D721Med (cell line): ENCODE data around the gene MYO9B.
"Not testable (repeated sequence)": the region's sequence is repeated elsewhere in the genome, so short reads cannot be mapped to it uniquely, and the experiment has no call there.

Experiments used
- DNase-seq: peaks from one replicate; pipeline ENCODE4 v3.0.0; 2011; ENCODE audit warnings: low spot score; ENCODE audit not compliant: insufficient read length
- FAIRE-seq: peaks from 2 replicates; lab custom pipeline; 2011; peaks lifted over from hg19 to GRCh38; lab: Jason Lieb, UNC
- TF ChIP-seq, protein P1 (sequence below): IDR thresholded peaks from 2 replicates; pipeline ENCODE4 v1.5.1; 2012; ENCODE audit warnings: mild to moderate bottlenecking, control low read depth; ENCODE audit not compliant: insufficient read depth; ENCODE audit errors: missing control alignments

MYO9B gene

DNA sequence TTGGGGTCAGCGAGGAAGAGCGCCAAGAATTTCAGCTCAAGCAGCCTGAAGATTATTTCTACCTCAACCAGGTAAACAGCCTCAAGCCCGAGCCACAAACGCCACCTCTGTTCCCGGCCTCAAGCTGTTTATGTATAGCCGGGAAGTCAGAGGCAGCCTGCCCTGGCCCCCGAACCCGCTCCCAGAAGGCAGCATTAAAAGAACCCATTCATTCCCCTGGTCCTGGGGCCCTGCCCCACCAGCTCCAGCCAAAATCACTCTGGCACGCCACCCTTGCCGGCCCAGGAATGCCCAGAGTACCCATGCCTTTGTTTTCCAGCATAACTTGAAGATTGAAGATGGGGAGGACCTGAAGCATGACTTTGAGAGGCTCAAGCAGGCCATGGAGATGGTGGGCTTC, 78.4 kb downstream of the MYO9B start:
- FAIRE-seq (no peak), DNase-seq (no peak)
- TF ChIP-seq, protein P1, sequence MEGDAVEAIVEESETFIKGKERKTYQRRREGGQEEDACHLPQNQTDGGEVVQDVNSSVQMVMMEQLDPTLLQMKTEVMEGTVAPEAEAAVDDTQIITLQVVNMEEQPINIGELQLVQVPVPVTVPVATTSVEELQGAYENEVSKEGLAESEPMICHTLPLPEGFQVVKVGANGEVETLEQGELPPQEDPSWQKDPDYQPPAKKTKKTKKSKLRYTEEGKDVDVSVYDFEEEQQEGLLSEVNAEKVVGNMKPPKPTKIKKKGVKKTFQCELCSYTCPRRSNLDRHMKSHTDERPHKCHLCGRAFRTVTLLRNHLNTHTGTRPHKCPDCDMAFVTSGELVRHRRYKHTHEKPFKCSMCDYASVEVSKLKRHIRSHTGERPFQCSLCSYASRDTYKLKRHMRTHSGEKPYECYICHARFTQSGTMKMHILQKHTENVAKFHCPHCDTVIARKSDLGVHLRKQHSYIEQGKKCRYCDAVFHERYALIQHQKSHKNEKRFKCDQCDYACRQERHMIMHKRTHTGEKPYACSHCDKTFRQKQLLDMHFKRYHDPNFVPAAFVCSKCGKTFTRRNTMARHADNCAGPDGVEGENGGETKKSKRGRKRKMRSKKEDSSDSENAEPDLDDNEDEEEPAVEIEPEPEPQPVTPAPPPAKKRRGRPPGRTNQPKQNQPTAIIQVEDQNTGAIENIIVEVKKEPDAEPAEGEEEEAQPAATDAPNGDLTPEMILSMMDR = no peak

DNA sequence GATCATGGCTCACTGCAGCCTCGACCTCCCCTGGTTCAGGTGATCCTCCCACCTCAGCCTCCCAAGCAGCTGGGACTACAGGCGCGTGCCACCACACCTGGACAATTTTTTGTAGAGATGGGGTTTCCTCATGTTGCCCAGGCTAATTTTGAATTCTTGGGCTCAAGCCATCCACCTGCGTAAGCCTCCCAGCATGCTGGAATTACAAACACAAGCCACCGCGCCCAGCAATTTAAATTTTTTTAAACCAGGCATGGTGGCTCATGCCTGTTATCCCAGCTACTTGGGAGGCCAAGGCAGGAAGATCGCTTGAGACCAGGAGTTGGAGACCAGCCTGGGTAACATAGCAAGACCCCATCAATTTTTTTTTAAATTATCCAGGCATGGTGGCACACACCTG, 79.7 kb downstream of the MYO9B start:
- TF ChIP-seq, protein P1 = no peak
- FAIRE-seq = no peak
- no peak for DNase-seq

DNA sequence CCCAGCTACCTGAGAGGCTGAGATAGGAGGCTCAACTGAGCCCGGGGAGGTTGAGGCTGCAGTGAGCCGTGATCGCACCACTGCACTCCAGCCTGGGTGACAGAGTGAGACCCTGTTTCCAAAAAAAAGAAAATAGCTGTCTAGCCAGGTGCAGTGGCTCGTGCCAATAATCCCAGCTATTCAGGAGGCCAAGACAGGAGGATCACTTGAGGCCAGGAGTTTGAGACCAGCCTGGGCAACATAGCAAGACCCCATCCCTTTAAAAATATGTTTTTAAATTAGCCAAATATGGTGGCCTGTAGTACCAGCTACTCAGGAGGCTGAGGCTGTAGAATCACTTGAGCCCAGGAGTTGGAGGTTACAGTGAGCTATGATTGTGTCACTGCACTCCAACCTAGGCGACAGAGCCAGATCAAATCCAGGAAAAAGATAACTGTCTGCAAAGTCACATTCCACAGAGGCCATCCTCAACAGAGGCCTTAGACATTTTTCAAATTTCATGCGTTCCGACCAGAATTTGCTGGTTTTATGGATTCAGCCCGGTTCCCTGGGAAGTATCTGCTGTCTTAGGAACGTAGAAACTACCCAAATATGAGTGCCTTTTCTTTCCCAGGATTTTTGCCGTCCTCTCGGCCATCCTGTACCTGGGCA, 80.8 kb downstream of the MYO9B start:
- TF ChIP-seq, protein P1 = no peak
- no peak for DNase-seq
- no peak for FAIRE-seq

DNA sequence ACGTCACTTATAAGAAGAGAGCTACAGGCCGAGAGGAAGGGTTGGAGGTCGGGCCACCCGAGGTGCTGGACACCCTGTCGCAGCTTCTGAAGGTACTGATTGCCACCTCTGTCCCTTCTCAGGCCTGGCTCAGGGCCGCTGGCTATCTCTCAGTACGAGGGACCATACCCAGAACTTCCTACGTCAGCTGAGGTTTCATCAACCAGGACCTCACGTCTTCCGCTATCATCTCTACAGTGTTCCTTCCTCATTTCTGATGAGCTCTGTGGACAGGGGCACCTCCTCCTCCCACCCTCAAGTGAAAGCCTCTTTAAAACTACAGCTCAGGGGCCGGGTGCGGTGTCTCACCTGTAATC, 81.3 kb downstream of the MYO9B start:
- FAIRE-seq = no peak
- DNase-seq = no peak
- TF ChIP-seq, protein P1 = no peak

DNA sequence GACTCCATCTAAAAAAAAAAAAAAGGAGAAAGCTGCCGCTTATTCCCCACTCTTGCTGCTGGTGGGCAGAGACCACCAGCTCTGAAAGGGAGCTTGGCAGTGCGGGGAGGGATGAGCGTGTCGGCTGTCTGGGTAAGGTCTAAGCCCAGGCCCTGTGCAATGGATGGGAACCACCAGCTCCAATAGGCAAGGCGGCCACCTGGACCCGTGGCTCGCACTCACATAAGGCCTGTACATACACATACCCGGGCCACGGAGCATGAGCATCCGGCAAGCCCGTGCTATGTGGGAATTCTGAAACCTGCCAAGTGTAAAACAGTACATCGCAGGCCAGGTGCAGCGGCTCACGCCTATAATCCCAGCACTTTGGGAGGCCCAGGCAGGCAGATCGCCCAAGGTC, 83.0 kb downstream of the MYO9B start:
- FAIRE-seq (no peak), DNase-seq (no peak)
- TF ChIP-seq, protein P1 = no peak

DNA sequence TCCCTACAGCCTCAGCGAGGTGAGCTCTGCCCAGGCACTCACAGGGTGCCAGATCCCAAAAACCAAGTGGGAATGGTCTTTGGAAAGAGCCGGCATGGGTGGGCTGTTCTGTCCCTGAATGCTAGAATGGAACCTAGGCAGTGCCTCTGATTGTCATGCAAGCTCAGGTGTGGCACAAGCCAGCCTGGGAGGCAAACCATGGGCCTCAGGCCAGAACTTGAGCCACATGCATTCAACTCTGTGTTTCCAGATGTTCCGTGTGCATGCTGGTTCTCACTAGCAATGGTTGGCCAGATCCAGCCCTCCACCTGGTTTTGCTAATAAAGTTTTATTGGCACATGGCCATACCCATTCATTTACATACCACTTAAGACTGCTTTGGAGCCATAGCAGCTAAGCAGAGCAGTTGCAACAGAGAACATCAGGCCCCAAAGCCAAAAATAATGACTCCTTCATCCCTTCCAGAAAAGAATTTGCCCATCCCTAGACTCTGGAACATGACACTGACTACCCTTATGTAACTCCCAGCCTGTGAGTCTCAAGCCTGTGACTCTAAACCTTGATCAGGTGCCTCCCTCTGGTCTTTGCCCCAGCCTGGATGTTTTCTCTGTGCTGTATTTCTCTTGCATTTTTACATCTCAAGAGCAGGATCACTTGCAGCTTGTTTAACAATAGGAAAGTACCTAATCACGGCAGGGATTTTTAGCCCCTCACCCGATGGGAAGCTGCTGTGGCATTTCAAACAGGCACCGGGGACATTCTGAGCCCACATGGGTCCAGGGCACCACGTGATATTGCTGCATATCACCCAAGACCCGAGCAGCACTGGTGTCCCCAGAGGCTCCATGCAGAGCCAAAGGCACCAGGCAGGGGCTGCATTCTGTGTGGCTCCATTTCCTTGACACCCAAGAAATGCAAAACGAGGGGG, 84.2 kb downstream of the MYO9B start:
- DNase-seq = no peak
- FAIRE-seq = no peak
- TF ChIP-seq, protein P1 = no peak

DNA sequence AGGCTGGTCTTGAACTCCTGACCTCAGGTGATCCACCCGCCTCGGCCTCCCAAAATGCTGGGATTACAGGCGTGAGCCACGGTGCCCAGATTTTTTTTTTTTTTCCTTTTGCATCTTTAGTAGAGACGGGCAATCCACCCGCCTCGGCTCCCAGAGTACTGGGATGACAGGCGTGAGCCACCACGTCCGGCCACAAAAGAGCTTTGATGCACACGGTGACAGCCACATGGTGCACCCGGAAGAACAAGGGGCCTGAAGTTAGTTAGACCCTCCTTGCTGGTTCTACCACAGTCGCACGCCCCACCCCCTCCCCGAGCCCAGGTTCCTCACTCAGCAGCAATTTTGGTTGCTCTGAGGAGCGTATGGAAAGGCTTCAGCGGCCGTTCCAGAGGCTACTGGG, 85.3 kb downstream of the MYO9B start:
- FAIRE-seq (no peak), DNase-seq (no peak)
- TF ChIP-seq, protein P1 = no peak

DNA sequence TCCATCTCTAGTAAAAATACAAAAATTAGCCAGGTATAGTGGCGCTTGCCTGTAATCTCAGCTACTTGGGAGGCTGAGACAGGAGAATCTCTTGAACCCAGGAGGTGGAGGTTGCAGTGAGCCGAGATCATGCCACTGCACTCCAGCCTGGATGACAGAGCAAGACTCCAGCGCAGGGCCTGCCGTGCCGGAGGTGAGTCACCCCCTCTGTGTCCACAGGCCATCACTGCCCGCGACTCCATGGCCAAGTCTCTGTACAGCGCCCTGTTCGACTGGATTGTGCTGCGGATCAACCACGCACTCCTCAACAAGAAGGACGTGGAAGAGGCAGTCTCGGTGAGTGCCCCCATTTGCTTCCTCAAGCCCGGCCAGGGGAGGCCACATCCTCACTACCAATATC, 86.6 kb downstream of the MYO9B start:
- not testable (repeated sequence) for FAIRE-seq, DNase-seq
